Karpas-422 (cell line): ENCODE results near the gene STK32A. TPM values are rescaled to one million over a fixed set of nuclear protein-coding genes. Genes with fewer than 3 reads are reported as not detected.

ENCODE experiments used
- DNase-seq: peaks from one replicate; pipeline ENCODE4 v3.0.0-alpha.2; 2015
- H2AFZ ChIP-seq: fragments of 200-600 bp; sonication (generic); 2 replicates; pipeline ENCODE4 v1.6.1; 2014; ENCODE audit warnings: antibody characterized with exemption, low read length, mixed read lengths
- H3K27ac ChIP-seq: fragments of 200-600 bp; sonication (generic); 2 replicates; pipeline ENCODE4 v1.5.1; 2014; ENCODE audit warnings: mild to moderate bottlenecking, low read length, moderate library complexity
- H3K27me3 ChIP-seq: fragments of 200-600 bp; sonication (generic); 2 replicates; pipeline ENCODE4 v1.6.1; 2014; ENCODE audit warnings: low read length, mixed read lengths
- H3K36me3 ChIP-seq: fragments of 200-600 bp; sonication (generic); 2 replicates; pipeline ENCODE4 v1.6.1; 2014; ENCODE audit warnings: low read length, mixed read lengths; ENCODE audit not compliant: insufficient read depth
- H3K4me1 ChIP-seq: fragments of 200-600 bp; sonication (generic); 2 replicates; pipeline ENCODE4 v1.6.1; 2014; ENCODE audit warnings: mild to moderate bottlenecking, low read length, mixed read lengths
- H3K4me2 ChIP-seq: fragments of 200-600 bp; sonication (generic); 2 replicates; pipeline ENCODE4 v1.6.1; 2014; ENCODE audit warnings: low read length, low read depth, mild to moderate bottlenecking; ENCODE audit not compliant: poor library complexity, severe bottlenecking
- H3K4me3 ChIP-seq: fragments of 200-600 bp; sonication (generic); 2 replicates; pipeline ENCODE4 v1.5.1; 2014; ENCODE audit warnings: mild to moderate bottlenecking, antibody characterized with exemption, low read length, mixed read lengths
- H3K79me2 ChIP-seq: fragments of 200-600 bp; sonication (generic); 2 replicates; pipeline ENCODE4 v1.6.1; 2014; ENCODE audit warnings: mild to moderate bottlenecking, low read length, mixed read lengths
- H3K9ac ChIP-seq: fragments of 200-600 bp; sonication (generic); 2 replicates; pipeline ENCODE4 v1.6.0; 2014; ENCODE audit warnings: low read length
- H3K9me2 ChIP-seq: fragments of 200-600 bp; sonication (generic), shearing (Covaris generic); replicated peaks from 2 replicates; pipeline ENCODE4 v1.6.0; 2014; ENCODE audit warnings: mild to moderate bottlenecking, low read length, moderate library complexity; ENCODE audit not compliant: insufficient read depth
- H3K9me3 ChIP-seq: fragments of 300-700, 200-600 bp; sonication (generic); 2 replicates; pipeline ENCODE4 v1.6.1; 2014; ENCODE audit warnings: low read length, mixed read lengths
- H4K20me1 ChIP-seq: fragments of 200-600 bp; sonication (generic); 2 replicates; pipeline ENCODE4 v1.6.1; 2014; ENCODE audit warnings: mild to moderate bottlenecking, antibody characterized with exemption, low read length, low read depth; ENCODE audit not compliant: insufficient read depth
- total RNA-seq: library from RNA; depleted of rRNA; stranded (reverse); fragments of >200 nt; shearing (Covaris generic); gene quantifications from 2 replicates; pipeline ENCODE4 v1.2.3, GENCODE V29; 2014; ENCODE audit warnings: low replicate concordance

STK32A gene
- total RNA-seq, 1 experiment from 2014 or later, result not detected

GRCh38 chr5:147204576-147204975, 30.2 kb upstream of the STK32A start:
- Histone ChIP-seq H3K36me3 (no peaks in the 10 kb centered on the region), H3K4me1 (no peaks in the 10 kb centered on the region), H3K27ac (no peak overlapping the region), H3K9ac (no peak overlapping the region), H3K9me3 (no peaks in the 10 kb centered on the region), H3K4me2 (no peak overlapping the region), H4K20me1 (no peaks in the 10 kb centered on the region), H3K27me3 (no peaks in the 10 kb centered on the region), H3K4me3 (no peak overlapping the region), H3K9me2 (no peaks in the 10 kb centered on the region), H3K79me2 (no peaks in the 10 kb centered on the region), H2AFZ (no peak overlapping the region)
- peak; percentile 27 for DNase-seq

- Histone ChIP-seq H3K4me1 (no peaks in the 10 kb centered on the region), H3K9ac (no peak overlapping the region), H3K36me3 (no peaks in the 10 kb centered on the region), H3K79me2 (no peaks in the 10 kb centered on the region), H3K27ac (no peak overlapping the region), H3K9me2 (no peaks in the 10 kb centered on the region), H3K9me3 (no peaks in the 10 kb centered on the region), H4K20me1 (no peaks in the 10 kb centered on the region), H3K27me3 (no peaks in the 10 kb centered on the region), H2AFZ (no peak overlapping the region), H3K4me2 (no peak overlapping the region), H3K4me3 (no peak overlapping the region)
- no peak for DNase-seq
Measured at GRCh38 chr5:147208134-147208533, 26.7 kb upstream of the STK32A start.

- no peak overlapping the region for H3K27ac ChIP-seq
- no peaks in the 10 kb centered on the region for H3K4me1 ChIP-seq
- H3K9me2 ChIP-seq, result no peaks in the 10 kb centered on the region
- no peaks in the 10 kb centered on the region for H3K79me2 ChIP-seq
- no peak for DNase-seq
- H3K4me2 ChIP-seq, result no peak overlapping the region
- H3K36me3 ChIP-seq, result no peaks in the 10 kb centered on the region
- H3K9me3 ChIP-seq, result no peaks in the 10 kb centered on the region
- H3K9ac ChIP-seq, result no peak overlapping the region
- H4K20me1 ChIP-seq, result no peaks in the 10 kb centered on the region
- H3K4me3 ChIP-seq, result no peak overlapping the region
- H3K27me3 ChIP-seq, result no peaks in the 10 kb centered on the region
- no peak overlapping the region for H2AFZ ChIP-seq
Measured at GRCh38 chr5:147216552-147217154, 18.2 kb upstream of the STK32A start.

- no peaks in the 10 kb centered on the region for H3K9me3 ChIP-seq
- no peaks in the 10 kb centered on the region for H3K4me1 ChIP-seq
- no peak overlapping the region for H3K9ac ChIP-seq
- H2AFZ ChIP-seq, result no peak overlapping the region
- H3K9me2 ChIP-seq, result no peaks in the 10 kb centered on the region
- no peak overlapping the region for H3K4me3 ChIP-seq
- H3K36me3 ChIP-seq, result no peaks in the 10 kb centered on the region
- no peaks in the 10 kb centered on the region for H4K20me1 ChIP-seq
- no peak for DNase-seq
- no peaks in the 10 kb centered on the region for H3K79me2 ChIP-seq
- no peak overlapping the region for H3K4me2 ChIP-seq
- H3K27ac ChIP-seq, result no peak overlapping the region
- H3K27me3 ChIP-seq, result no peaks in the 10 kb centered on the region
Measured at GRCh38 chr5:147223343-147223742, 11.5 kb upstream of the STK32A start.

- Histone ChIP-seq H4K20me1 (no peaks in the 10 kb centered on the region), H3K9ac (no peak overlapping the region), H3K4me2 (no peak overlapping the region), H2AFZ (no peak overlapping the region), H3K9me3 (no peaks in the 10 kb centered on the region), H3K36me3 (no peaks in the 10 kb centered on the region), H3K4me1 (no peaks in the 10 kb centered on the region), H3K27ac (no peak overlapping the region), H3K79me2 (no peaks in the 10 kb centered on the region), H3K27me3 (no peaks in the 10 kb centered on the region), H3K9me2 (no peaks in the 10 kb centered on the region), H3K4me3 (no peak overlapping the region)
- peak; percentile 70 for DNase-seq
Measured at GRCh38 chr5:147223948-147224791, 10.7 kb upstream of the STK32A start.

GRCh38 chr5:147225938-147226337, 8.9 kb upstream of the STK32A start:
- H4K20me1 ChIP-seq, result no peaks in the 10 kb centered on the region
- no peaks in the 10 kb centered on the region for H3K9me2 ChIP-seq
- no peak overlapping the region for H3K4me3 ChIP-seq
- no peak overlapping the region for H2AFZ ChIP-seq
- no peak overlapping the region for H3K9ac ChIP-seq
- no peaks in the 10 kb centered on the region for H3K27me3 ChIP-seq
- no peaks in the 10 kb centered on the region for H3K36me3 ChIP-seq
- no peaks in the 10 kb centered on the region for H3K9me3 ChIP-seq
- no peak overlapping the region for H3K27ac ChIP-seq
- no peaks in the 10 kb centered on the region for H3K4me1 ChIP-seq
- H3K4me2 ChIP-seq, result no peak overlapping the region
- no peak for DNase-seq
- no peaks in the 10 kb centered on the region for H3K79me2 ChIP-seq

GRCh38 chr5:147226512-147226911, 8.3 kb upstream of the STK32A start:
- Histone ChIP-seq H3K9ac (no peak overlapping the region), H3K4me2 (no peak overlapping the region), H2AFZ (no peak overlapping the region), H3K27me3 (no peaks in the 10 kb centered on the region), H3K79me2 (no peaks in the 10 kb centered on the region), H3K4me3 (no peak overlapping the region), H3K4me1 (no peaks in the 10 kb centered on the region), H4K20me1 (no peaks in the 10 kb centered on the region), H3K9me2 (no peaks in the 10 kb centered on the region), H3K36me3 (no peaks in the 10 kb centered on the region), H3K27ac (no peak overlapping the region), H3K9me3 (no peaks in the 10 kb centered on the region)
- no peak for DNase-seq

- Histone ChIP-seq H4K20me1 (no peaks in the 10 kb centered on the region), H3K9me3 (no peaks in the 10 kb centered on the region), H3K4me2 (no peak overlapping the region), H3K36me3 (no peaks in the 10 kb centered on the region), H3K79me2 (no peaks in the 10 kb centered on the region), H2AFZ (no peak overlapping the region), H3K4me1 (no peaks in the 10 kb centered on the region), H3K27me3 (no peaks in the 10 kb centered on the region), H3K27ac (no peak overlapping the region), H3K9ac (no peak overlapping the region), H3K9me2 (no peaks in the 10 kb centered on the region), H3K4me3 (no peak overlapping the region)
- DNase-seq, result no peak
Measured at GRCh38 chr5:147234239-147234824, 494 bp upstream of the STK32A start.
